DMS 273 (cell line): ENCODE data around the gene PHC3.

Experiments
- DNase-seq: peaks from one replicate; lab custom pipeline; 2025; ENCODE audit not compliant: unreplicated experiment; lab: John Stamatoyannopoulos, UW

Gene PHC3

DNA sequence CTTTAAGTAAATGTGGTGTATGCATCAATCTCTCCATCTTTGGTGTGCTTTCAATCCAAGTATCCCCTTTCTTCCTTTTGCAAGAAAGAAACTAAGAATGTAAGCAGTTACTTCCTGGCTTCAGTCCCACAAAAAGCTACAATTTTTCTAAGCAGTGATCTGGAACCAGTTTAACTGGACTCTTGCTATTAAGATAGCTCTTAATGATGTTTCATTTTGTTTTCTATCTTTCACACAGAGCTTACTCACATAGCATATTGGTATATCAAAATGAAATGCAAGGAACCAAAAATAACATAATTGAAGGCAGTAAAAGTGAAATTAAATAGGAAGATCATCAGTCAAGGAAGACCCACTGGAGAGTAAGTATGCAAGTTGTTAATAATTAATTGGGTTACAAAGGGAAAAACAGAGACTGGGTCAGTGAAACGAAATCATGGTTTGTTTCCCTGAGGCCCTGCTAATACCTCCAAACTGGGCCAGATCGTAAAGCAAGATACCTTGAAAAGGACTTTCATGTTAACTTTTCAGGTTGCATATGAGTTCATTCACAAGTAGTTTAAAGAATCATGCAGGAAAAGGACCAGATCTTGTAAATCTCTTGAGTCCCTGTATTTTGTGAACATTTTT is 101.9 kb downstream of the PHC3 start:
- no peak for DNase-seq

DNA sequence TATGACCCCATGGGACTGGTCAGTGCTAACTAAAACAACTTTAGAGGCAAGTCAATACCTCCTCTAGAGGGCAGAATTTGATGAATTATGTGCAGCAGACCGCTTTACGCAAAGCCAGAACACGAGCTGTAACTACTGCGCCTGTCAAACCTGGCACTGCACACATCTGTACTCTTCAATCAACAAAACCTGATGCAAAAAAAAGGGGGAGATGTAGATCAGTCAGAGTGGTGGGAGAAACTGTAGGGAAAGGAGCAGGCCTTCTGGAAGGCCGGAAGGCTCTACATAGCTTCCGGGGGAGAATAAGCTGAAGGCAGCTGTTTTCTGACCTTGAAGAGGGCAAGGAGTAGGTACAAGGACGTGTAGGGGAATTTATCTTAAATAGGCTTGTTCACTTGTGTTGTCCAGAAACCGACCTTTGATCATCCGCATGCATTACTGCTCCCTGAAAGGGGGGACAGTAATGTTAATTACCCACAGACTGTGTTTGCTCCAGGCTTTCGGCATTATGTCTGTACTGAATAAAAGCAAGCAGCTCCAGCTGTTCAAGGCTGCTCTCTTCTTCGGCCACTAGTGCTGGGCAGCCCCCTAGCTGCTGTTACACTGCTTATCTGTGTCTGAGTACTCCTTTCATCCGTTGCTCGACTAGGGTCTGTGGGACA is 102.8 kb downstream of the PHC3 start:
- peak; percentile 14 for DNase-seq

DNA sequence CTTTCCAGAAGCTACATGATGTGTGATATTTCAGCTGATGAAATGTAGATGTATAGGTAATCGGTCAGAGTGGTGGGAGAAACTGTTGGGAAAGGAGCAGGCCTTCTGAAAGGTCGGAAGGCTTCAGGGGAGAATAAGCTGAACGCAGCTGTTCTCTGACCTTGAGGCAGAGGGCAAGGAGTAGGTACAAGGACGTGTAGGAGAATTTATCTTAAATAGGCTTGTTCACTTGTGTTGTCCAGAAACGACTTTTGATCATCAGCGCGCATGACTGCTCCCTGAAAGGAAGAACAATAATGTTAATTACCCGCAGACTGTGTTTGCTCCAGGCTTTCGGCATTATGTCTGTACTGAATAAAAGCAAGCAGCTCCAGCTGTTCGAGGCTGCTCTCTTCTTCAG is 104.2 kb downstream of the PHC3 start:
- DNase-seq: no peak

DNA sequence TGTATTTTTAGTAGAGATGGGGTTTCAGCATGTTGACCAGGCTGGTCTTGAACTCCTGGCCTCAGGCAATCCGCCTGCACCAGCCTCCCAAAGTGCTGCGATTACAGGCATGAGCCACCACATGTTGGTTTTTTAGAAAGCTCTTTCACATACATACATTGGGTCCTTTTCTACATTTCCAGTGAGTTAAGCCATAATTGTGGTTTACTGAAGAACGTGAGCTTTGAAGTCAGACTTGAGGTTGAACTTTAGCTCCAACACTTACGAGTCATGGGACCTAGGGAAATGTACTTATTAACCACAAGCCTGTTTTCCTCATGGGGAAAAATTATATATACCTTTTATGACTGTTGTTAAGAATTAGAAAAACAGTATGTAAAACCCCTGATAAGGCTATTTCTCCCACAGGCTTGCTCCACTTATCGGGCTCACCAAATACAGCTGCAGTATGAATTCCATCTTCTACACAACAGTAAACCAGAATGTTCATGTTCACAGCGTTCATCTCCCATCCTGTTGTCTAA is 104.8 kb downstream of the PHC3 start:
- DNase-seq: no peak

DNA sequence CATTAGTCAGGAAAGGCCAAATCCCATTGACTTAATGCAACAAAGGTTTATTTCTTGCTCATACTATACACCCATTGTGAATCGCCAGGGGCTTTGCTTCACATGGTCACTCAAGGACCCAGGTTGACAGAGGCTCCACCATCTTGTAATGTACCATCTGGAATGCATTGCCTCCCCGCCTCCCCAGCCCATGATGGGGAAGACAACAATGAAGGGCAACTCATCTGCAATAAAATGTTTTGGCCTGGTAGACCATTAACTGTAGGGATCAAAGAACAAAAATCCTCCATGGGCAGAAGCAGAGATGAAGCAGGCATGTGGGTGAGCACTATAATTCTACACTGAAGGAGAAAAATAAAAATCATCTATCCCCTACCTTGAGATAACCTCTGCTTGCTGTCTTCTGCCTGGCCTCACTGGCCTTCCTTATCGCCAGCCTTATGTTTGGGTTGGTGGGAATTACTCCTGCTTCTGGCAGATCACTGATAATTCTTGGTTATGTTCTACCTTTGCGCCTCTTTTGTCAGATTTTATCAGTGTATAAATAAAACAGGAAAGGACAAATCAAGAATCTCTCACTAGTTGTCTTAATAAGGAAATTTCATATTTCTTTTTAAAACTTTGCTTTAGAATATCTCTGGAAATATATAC is 106.0 kb downstream of the PHC3 start:
- no peak for DNase-seq

DNA sequence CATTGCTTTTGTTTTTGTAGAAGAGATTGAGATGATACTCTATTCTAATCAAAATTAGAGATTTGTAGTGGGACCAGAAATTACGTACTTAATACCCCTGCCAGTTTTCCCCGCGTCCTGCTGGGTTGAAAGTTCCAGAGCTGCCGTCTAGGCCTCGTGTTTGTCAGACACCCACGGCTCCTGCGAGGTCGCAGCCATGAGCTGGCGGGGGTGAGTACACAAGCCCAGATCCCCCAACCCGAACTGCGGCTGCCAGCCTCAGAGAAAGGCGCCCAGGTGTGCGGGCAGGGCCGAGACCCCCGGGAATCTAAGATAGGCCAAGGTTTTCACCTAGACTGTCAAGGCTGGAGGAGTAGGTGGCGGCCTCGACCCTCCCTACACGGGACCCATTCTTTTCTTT is 117.4 kb downstream of the PHC3 start:
- no peak for DNase-seq

DNA sequence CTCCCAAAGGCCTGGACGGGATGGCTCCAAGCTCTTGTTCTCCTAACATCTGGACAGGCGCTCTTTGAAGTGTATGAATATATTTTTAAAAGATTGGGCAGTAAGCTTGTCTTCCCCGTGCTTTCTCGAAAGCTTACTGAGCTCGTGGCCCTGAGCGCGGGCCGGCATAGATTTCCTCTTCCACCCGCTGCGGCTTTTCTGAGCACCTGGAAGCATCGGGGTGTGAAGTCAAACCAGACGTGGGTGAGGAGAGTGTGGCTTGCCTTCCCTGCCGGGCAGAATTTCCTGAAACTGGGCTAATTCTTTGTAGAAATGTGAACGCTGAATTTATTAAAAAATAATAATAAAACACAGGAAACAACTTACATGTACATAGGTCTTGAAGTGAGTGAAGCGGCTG is 117.8 kb downstream of the PHC3 start:
- DNase-seq: no peak

DNA sequence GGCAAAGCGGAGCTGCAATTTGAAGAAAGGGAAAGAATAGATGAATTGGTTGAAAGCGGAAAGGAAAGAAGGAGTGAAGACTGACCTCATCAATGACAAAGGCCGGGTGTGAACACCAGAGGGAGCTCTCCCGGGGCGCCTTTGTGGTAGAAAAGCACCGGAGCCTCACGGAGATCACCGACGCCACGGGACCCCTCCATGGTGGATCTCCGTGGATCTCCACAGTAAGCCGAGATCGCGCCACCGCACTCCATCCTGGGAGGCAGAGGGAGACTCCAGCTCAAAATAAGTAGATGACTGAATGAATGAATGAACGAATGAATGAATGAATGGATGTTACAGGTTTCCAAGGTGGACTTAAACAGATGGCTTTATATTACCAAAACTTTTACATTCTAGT is 118.8 kb downstream of the PHC3 start:
- DNase-seq: no peak

DNA sequence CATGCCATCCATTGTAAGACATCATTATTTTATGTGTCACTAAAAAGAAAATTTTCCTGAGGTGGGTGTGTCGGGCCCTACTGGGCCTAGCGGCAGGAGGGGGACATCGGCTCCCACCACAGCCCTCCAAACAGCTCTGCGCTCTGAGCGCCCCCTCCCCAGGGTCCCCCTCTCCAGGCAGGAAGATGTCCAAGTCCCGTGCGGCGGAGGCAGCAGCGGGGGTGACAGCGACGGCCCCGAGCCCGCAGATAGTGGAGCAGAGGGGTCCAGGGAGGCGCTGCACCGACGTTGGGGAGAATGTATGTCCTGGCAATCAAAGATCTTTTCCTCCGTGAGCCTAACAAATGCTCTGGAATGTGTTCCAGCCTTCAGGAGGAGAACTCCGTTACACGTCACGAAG is 119.5 kb downstream of the PHC3 start:
- DNase-seq: no peak

DNA sequence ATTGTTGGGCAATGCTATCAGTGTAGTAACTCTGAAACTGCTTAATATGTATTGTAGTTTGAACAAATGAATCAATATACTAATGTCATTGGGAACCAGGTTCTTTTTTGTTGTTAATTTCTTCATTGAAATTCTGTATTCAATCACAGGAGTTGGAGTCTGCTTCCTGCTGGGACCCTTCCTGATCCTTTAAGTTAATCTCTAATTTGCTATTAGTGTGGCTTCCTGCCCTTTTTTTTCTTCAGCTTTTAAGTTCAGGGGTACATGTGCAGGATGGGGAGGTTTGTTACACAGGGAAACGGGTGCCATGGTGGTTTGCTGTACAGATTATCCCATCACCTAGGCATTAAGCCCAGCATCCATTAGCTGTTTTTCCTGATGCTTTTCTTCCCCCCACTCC is 122.1 kb downstream of the PHC3 start:
- DNase-seq: no peak

DNA sequence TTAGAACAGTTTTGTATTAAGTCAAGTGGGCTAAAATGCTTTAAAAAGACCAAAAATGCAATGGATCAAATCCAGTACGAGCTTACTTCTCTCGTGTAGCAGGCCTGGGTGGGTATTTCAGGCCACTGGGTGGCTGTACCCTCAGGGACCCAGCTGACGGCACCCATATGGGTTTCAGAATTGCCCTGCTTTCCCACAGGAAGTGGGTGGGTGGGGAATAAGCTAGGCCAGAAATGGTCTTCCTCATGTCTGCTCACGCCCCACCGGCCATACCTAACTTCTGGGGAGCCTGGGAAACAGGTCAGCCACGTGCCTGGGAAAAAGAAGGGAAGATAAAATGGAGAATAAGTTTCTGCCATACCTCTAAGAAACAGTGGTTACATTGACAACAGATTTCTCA is 123.4 kb downstream of the PHC3 start:
- DNase-seq: no peak

DNA sequence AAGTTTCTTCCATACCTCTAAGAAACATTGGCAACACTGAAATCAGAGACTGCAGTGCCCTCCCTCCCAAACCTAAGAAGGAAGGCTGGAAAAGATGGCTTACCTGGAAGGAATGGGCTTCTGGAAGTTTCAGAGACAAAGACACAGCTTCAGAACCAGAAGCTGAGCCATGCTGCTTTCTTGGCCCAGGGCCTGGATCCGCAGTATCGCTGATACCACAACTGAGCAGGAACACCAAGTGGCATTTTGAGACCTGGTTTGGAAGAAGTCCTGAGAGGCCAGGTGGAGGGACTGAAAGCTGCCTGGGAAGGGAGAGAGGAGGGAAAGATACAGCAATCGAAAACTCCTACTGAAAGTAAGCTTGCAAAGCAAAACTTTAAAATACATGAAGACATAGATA is 124.0 kb downstream of the PHC3 start:
- DNase-seq: no peak

DNA sequence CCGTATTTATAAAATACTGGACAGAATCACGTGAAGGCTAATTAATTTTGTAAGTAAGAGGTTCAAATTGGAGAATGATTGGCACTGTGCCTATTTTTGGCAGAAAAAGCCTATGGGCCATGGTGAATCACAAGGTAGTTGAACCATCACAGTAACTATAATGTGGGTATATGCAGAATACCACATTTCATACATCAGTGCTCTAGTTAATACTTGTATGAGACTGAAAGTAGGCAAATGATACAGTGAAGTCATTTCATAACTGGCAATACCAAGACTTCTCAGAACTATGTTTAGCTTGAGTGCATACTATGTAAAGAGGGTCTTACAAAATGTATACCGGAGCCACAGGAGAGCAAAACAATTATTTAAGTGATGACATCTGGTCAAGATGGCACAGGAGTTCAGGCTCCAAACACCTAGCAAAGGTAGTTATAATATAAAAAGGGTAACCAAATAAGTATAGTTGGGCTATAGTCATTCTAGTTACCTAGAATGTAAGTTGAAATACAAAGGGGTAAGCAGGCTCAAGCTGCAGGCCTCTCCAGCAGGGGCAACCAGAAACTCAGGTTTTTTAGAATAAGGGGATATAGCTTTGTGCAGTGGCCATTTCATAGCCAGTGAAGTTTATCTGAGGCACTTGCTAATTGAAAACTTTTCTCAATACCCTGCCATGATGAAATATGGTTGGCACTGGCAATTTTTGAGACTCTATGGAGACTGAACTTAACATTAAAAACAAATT is 124.7 kb downstream of the PHC3 start:
- no peak for DNase-seq

DNA sequence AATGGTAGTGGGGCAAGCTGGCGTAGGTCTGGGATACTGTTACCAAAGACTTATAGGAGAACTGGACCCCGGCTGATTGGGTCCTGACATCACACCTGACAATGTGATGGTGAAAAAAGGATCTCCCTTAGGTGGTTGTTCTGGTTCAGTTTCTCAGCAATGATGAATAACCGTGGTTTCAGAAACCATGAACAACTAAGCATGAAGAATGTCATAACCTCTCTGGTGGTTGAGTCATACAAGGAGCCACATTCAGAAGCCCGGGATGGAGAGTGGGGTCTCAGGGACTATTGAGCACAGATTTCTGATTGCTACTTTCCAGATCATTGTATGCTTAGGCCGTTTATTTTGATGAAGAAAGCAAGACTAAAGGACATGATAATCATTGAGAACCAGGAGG is 126.3 kb downstream of the PHC3 start:
- no peak for DNase-seq

DNA sequence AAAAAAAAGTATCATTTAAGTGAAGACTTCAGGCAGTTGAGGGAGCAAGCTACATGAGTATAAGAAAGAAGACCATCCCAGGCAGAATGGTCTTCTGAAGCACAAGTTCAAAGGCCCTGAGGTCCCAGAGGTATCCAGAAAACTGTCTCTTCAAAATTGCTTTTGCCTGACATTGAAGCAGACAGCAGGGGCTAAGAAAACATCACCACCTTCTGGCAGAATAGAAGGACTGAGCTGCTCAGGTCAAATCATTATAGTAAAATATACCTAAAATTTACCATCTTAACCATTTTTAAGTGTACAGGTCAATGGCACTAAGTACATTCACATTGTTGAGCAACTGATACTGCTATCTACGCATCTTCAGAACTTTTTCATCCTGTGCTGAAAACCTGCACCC is 127.3 kb downstream of the PHC3 start:
- peak; percentile 30 for DNase-seq

DNA sequence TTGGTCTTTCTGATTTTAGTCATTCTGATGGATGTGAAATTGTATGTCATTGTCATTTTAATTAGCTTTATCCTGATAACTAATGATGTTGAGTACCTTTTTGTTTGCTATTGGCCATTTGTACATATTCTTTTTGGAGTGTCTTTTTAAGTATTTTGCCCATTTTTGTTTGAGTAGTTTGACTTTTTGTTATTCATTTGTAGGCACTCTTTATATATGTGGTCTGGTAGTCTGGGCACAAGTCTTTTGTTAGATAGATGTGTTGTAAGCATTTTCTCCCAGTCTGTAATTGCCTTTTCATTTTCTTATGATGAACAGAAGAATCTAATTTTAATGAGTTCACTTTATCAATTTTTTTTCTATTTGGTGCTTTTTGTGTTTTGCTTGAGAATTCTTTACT is 129.1 kb downstream of the PHC3 start:
- no peak for DNase-seq

DNA sequence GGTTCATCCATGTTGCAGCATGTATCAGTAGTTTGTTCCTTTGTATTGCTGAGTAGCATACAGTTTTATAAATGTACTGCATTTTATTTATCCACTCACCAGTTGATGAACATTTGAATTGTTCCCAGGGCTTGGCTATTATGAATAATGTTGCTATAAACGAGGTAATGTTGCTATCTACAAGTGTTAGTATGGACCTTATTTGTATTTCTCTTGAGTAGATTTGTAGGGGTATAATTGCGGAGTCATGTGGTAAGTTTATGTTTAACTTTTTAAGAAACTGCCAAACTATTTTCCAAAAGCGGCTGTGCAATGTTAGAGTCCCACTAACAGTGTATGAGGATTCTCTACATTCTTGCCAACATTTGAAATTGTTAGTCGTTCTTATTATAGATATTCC is 130.8 kb downstream of the PHC3 start:
- no peak for DNase-seq

DNA sequence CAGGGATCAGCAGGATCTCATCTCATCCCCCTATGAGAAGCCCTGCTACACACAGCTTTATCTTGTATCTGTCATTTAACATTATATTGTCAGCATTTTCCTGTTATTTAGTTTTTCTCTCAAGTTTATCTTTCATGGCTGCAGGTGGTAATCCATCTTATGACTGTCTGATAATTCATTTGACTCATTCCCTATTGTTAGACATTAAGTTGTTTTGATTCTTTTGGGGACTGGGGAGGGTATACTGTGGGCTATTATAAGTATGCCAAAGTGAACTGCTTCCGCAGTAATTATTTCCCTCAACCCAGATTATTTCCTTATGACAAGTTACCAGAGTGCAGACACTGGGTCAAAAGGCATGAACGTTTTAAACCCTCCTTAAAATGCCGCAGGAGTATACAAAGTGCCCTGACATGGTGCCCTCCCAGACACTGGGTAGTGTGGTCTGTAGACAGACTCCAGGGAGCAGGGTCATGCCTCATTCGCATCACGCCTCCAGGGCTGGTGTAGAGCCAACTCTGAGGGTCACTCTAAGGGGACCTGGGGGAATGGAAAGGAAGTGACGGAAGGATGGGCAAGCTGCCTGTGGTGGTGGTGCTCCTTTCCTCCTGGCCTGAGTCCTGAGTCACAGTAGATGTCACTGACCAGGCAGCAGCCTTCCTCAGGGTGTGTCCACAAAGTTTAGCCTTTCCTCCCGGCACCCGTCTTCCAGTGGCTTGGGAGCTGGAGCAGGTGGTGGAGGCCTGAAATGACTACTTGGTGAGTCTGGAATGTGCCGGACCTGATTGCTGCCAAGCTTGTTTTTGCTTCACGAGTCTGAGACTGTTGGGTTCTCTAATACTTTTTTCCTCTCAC is 132.2 kb downstream of the PHC3 start:
- no peak for DNase-seq

DNA sequence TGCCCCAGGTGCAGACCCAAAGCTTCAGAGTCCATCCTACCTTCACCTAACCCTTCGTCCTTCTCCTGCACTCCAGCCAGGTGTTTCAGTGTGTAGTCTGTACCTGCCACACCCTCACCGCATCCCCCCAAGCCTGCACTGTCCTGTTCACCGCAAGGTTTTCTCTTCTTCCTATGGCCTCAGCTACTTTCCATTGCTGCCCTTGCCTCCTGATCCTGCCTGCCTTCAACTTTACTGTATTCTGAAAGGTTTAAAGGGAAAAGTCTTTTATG is 134.5 kb downstream of the PHC3 start:
- DNase-seq: no peak

DNA sequence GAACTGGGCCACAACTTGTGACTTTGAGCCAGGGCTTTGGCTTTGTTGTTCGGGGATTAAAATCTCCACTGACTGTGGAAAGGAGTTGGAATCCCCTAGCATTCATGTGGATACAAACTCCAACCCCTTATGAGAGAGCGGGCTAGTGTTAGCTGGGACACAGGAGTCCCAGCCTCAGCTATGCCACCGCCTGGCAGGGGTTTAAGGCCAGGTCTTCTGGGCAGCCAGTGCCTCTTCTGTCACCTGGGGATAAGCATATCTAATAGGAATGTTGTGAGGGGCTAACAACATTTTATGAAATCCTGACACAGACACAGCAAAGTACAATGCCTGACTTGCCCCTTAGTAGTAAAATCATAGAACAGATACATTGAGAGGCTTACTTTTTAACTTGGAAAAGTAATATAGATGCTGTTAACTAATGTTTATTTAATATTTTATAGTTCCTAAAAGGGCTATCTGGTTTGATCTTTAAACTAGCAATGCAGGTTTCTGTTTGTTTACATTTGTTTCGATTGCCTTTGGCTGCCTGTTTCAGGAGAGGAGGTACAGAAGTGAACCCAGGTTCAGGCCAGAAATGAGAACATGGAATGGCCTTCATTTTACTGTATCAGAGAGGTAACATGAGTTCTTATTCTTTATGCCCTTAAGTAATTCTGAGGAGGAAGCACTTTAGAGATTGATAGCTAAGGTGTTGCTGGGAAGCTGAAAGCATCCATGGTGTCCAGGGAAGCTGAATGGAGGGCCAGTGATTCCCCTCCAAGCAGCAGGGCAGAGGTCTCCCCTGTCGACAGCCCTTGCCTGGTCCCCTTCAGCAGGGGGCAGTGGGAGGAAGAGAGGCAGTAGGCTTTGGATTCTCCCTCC is 135.0 kb downstream of the PHC3 start:
- no peak for DNase-seq
